HTERT RPE-1 (cell line): ENCODE measurements around the gene TBX3.

Source experiments
- in situ Hi-C: fragments of 300-500 bp; cut with MboI; formaldehyde crosslinking; loops from 4 replicates; pipeline ENCODE4 v1.14.3; 2020; ENCODE audit warnings: low sequenced_read_pairs

Gene TBX3

GRCh38 chr12:114696443-114697242 is 12.7 kb upstream of the TBX3 start:
- in situ Hi-C loops, result no loop called here

GRCh38 chr12:114695305-114695592 is 11.3 kb upstream of the TBX3 start:
- in situ Hi-C loops, result no loop called here

- in situ Hi-C loops, result no loop called here
These were observed 10.7 kb upstream of the TBX3 start for GRCh38 chr12:114694436-114695304.

- in situ Hi-C loops, result no loop called here
These were observed 9.6 kb upstream of the TBX3 start for GRCh38 chr12:114693532-114693931.

DNA sequence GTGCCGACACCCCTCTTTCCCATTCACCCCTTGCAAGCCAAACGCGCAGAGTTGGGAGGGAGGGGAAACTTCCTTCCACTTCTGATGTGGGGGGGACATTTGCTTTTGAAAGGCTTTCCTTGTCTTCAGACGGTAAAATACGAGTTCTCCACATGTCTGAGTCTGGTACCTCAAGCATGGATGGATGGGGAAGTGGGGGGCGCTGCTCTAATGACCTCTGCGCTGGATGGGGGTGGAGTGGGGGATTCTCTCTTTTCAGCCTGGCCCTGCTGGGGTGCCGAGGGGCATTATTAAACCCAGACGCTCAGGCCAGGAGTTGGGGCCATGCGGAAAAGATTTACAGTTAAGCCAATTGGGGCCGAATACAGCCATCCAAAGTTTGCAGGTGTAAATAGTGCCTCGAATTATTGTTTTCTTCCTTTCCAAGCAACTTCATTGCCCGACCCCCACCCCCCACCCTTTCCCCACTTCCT is 9.1 kb upstream of the TBX3 start:
- in situ Hi-C loops, result no loop called here

- in situ Hi-C loops, result no loop called here
These were observed 8.4 kb upstream of the TBX3 start for GRCh38 chr12:114692186-114693058.

DNA sequence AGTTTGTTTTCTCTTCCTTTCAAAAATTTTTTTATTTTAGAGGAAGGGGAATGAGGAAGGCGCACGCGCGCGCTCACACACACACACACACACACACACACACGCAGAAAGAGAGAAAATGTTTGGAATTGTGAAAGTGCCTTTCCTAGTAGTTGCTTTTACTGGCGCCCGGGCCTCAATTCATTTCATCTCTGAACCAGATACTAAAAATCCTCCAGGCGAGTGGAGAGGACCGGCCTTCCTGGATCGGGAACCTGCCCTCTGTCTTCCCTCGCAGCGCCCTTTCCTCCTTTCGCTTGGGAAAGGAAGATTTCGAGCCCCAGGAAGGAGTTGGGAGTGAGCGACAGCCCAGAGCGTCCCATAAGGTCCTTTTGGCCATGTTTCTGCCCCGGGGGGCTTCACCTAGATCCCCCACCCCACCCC is 7.8 kb upstream of the TBX3 start:
- in situ Hi-C loops, result no loop called here

DNA sequence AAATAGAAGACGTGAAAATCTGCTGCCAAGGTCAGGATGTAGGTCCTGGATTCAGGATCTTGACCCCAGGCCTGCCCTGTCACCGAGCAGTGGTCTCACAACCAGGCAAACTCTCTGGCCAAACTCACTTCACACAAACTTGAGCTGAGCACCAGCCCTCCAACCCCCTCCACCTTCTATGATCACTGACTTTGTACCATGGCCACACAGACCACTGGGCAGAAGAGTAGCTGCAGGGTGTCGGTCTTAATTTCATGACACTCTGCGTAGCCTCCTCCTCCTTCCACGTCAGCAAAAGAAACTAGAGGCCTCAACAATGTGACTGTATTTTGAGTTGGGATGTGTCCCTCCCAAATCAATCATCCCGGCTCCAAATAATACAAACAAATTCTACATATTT is 7.2 kb upstream of the TBX3 start:
- in situ Hi-C loops, result no loop called here

DNA sequence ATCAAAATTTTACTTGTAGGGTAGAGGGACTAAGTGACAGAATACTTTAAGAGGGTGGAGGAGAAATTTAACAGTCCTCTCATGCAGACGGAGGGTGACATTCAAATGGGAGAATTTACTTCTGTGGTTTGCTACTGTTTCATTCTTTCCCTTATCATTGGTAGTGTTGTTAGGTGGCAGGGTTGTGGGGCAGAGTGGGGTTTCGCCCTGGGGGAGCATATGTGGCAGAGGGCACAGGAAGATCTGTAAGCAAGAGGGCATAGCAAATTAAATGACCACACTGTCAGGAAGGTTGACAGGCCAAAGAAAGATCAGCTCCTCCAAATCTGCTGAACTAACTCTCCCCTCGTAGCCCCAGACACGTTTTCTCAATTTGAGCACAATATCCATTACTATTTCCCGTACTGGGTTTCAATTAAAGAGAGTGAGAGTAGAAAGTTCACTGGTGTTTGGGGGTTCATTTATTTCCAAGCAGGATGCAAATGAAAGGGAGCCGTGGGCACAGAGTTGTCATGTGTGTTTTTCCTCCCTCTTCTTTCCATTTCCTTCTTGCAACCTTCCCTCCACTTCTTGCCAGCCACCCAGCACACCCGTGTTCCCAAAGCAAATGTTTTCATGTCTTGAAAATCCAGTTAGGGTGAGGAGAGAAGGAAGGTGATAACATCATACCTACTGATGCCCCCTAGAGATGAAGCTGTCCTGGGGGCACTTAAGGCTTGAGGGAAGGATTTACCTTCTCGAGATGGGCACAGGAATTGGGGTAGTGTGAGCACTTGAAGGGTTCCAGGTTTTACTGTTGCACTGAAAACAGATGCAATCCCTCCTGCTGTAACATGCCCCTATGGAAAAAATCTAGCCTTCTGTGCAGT is 6.5 kb upstream of the TBX3 start:
- in situ Hi-C loops, result no loop called here

DNA sequence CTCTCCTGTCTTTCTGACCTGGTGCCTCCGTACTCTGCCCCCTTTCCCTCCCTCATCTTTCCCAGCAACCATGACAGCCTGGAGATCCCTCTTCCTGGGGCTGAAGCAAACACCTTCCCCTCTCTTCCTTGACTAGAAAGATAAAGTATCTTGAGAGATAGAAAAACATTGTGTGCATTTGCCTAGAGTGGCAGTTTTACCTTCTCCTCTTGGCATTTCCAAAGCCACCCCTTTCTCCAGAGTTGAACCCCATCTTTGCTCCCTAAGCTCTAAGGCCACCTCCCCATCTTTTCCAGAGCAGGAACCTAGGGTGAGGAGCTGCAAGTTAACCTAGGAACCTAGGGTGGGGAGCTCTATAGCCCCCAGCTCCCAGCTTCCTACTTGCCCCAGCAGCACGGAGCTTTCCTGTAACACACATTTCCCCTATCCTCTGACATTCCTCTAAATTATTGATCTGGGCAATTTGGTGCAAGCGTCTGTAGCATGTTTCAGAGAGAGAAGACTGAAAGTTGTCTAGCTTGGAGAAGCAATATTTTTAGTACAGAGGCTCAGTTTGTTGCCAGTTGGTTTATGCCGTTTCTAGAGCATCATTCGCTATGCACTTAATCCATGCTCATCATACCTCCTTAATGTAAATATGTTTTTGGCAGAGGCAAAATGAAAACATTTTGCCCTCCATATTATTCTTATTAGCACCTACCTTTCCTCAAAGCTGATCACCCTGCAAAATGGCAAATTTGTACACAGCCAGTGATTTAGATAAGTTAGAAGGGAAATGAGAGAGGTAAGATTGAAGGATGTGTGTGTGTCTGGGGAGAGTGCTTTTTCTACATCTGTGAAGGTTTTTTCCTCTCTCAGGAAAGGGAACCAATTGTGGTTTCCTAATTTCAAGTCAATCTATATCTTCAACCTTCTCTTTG is 5.4 kb upstream of the TBX3 start:
- in situ Hi-C loops, result no loop called here

DNA sequence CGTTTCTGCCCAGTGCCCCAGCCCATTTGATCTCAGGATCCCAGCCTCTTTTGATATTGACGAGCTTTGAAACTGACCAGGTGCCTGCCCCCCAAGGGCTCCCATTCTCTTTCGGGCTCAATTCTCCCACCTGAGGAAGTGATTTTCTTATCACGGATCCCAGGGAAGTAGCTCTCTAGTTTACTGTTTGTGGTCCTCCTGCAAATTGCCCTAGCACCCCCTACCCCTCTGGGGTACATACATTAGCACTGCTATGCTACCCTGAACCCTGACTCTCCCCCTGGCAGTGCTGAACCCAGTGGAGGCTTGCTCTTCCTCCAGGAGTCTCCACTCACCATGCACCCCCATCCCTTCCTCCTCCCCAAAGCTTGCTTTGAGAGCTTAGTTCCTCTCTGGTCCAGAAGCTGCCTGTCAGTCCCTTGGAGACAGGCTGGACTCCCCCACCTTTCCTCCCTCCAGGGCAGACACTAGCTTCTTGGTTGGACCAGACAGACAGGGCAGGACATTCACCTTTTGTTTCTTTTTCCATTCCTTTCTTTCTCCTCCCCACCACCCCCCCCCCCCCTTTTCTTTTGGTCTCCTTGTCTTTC is 4.4 kb upstream of the TBX3 start:
- in situ Hi-C loops, result no loop called here

GRCh38 chr12:114687802-114688201 is 3.8 kb upstream of the TBX3 start:
- in situ Hi-C loops, result no loop called here

DNA sequence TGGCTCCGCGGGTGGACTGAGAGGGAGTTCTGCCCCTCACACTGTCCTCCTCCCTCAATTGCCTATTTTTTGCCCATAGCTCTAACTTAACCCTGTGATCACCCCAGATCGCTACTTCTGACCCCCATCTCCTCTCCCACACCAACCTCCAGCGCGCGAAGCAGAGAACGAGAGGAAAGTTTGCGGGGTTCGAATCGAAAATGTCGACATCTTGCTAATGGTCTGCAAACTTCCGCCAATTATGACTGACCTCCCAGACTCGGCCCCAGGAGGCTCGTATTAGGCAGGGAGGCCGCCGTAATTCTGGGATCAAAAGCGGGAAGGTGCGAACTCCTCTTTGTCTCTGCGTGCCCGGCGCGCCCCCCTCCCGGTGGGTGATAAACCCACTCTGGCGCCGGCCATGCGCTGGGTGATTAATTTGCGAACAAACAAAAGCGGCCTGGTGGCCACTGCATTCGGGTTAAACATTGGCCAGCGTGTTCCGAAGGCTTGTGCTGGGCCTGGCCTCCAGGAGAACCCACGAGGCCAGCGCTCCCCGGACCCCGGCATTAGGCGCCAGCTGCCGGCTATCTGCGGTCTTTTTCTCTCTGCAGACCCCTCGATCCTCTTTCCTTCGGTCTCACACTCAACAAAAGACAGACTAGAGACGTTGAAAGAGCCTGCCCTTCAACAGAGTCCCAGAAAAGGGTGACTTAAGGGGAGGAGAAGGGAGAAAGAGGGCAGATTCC is 3.0 kb upstream of the TBX3 start:
- in situ Hi-C loops, result no loop called here

DNA sequence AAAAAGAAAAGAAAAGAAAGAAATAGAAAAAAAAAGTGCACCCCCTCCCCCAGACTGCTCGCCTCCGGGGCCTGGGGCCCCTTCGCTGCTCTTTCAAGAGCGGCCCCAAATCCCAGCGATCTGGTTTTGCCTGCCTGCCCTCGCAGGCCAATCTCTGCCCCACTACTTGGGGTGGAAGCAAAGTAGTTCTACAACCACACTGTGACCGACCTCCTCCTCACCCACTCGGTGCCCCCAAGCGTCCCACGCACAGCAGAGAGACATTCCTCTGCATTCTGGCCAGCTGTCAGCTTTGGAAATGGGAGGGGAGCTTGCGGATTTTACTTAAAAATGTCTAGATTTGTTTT is 2.4 kb upstream of the TBX3 start:
- in situ Hi-C loops, result no loop called here

GRCh38 chr12:114685869-114686268 is 1.9 kb upstream of the TBX3 start:
- in situ Hi-C loops, result no loop called here

GRCh38 chr12:114685320-114685781 is 1.4 kb upstream of the TBX3 start:
- in situ Hi-C loops, result no loop called here

GRCh38 chr12:114684870-114685273 is 897 bp upstream of the TBX3 start:
- in situ Hi-C loops, result no loop called here

DNA sequence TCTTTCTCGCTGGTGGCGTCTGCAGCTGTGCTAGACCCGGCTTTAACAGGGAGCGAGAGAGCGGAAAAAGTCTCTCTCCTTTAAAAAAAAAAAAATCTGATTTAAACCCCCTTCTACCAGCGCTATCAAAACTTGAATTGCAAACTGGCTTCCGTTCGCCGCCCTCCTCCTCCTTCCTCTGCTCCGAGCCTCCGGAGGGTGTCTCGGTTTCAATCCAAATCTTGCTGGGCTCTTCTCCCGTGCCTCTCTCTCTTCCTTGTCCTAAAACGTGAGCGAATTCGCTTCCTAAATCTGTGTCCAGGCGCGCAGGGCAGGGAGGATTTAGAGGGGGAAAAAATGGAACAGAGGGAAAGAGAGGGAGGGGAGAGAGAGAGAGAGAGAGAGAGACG is 272 bp downstream of the TBX3 start:
- in situ Hi-C loops, result no loop called here
